ENCODE measurements around the gene INSC. TPM values are rescaled to one million over a fixed set of nuclear protein-coding genes. Genes with fewer than 3 reads are reported as not detected.

Gene INSC
- polyA plus RNA-seq, 1 donor from 2014 or later: 0.12 TPM

GRCh38 chr11:15195454-15196200, 80.9 kb downstream of the INSC start:
- H4K20me1 ChIP-seq (ENCODE audit: insufficient read depth): no peaks in the 10 kb centered on the region
- TF ChIP-seq RAD21 (conservative IDR thresholded peaks at IDR 0.05) (no peak), SMC3 (conservative IDR thresholded peaks at IDR 0.05; ENCODE audit: poor library complexity) (no peak), REST (IDR thresholded peaks at IDR 0.05; ENCODE audit: borderline replicate concordance) (no peak), EP300 (conservative IDR thresholded peaks at IDR 0.05; ENCODE audit: poor library complexity, severe bottlenecking) (no peak), POLR2AphosphoS5 (IDR thresholded peaks at IDR 0.05) (no peak), CTCF (IDR thresholded peaks at IDR 0.05; ENCODE audit: poor library complexity, severe bottlenecking) (no peak), EZH2 (IDR thresholded peaks at IDR 0.05; ENCODE audit: borderline replicate concordance, insufficient read depth, low read length, poor library complexity, severe bottlenecking) (no peak), TAF1 (IDR thresholded peaks at IDR 0.05; ENCODE audit: low read depth) (no peak), MXI1 (conservative IDR thresholded peaks at IDR 0.05; ENCODE audit: poor library complexity, severe bottlenecking) (no peak)
- no peak overlapping the region for H3K27ac ChIP-seq (ENCODE audit: low read length)
- H3K9ac ChIP-seq (ENCODE audit: low read length): no peak overlapping the region
- H3K27me3 ChIP-seq (ENCODE audit: insufficient read depth, low read depth, low read length): no peaks in the 10 kb centered on the region
- no peaks in the 10 kb centered on the region for H3K79me2 ChIP-seq (replicated peaks; ENCODE audit: insufficient read depth, low read length)
- H3K9me2 ChIP-seq (ENCODE audit: insufficient read depth, low read length): no peaks in the 10 kb centered on the region
- H3K9me3 ChIP-seq (ENCODE audit: low read length): no peaks in the 10 kb centered on the region
- H2AFZ ChIP-seq (ENCODE audit: low read depth, low read length): no peak overlapping the region
- no peak overlapping the region for H3K4me3 ChIP-seq (ENCODE audit: low read length)
- no peaks in the 10 kb centered on the region for H3K36me3 ChIP-seq (ENCODE audit: insufficient read depth, low read length)
- no peaks in the 10 kb centered on the region for H3F3A ChIP-seq (ENCODE audit: insufficient read depth, low read length, poor library complexity, severe bottlenecking)
- no peak overlapping the region for H3K4me2 ChIP-seq (ENCODE audit: low read length)

GRCh38 chr11:15196704-15197103, 82.0 kb downstream of the INSC start:
- H2AFZ ChIP-seq (ENCODE audit: low read depth, low read length): no peak overlapping the region
- no peak overlapping the region for H3K4me2 ChIP-seq (ENCODE audit: low read length)
- no peaks in the 10 kb centered on the region for H3K9me3 ChIP-seq (ENCODE audit: low read length)
- H3K79me2 ChIP-seq (replicated peaks; ENCODE audit: insufficient read depth, low read length): no peaks in the 10 kb centered on the region
- H3K27ac ChIP-seq (ENCODE audit: low read length): no peak overlapping the region
- H3K9ac ChIP-seq (ENCODE audit: low read length): no peak overlapping the region
- no peaks in the 10 kb centered on the region for H3K36me3 ChIP-seq (ENCODE audit: insufficient read depth, low read length)
- no peak overlapping the region for H3K4me3 ChIP-seq (ENCODE audit: low read length)
- no peaks in the 10 kb centered on the region for H4K20me1 ChIP-seq (ENCODE audit: insufficient read depth)
- no peaks in the 10 kb centered on the region for H3F3A ChIP-seq (ENCODE audit: insufficient read depth, low read length, poor library complexity, severe bottlenecking)
- no peaks in the 10 kb centered on the region for H3K27me3 ChIP-seq (ENCODE audit: insufficient read depth, low read depth, low read length)
- H3K9me2 ChIP-seq (ENCODE audit: insufficient read depth, low read length): no peaks in the 10 kb centered on the region
- TF ChIP-seq RAD21 (conservative IDR thresholded peaks at IDR 0.05) (no peak), MXI1 (conservative IDR thresholded peaks at IDR 0.05; ENCODE audit: poor library complexity, severe bottlenecking) (no peak), SMC3 (conservative IDR thresholded peaks at IDR 0.05; ENCODE audit: poor library complexity) (no peak), EZH2 (IDR thresholded peaks at IDR 0.05; ENCODE audit: borderline replicate concordance, insufficient read depth, low read length, poor library complexity, severe bottlenecking) (no peak), TAF1 (IDR thresholded peaks at IDR 0.05; ENCODE audit: low read depth) (no peak), POLR2AphosphoS5 (IDR thresholded peaks at IDR 0.05) (no peak), CTCF (IDR thresholded peaks at IDR 0.05; ENCODE audit: poor library complexity, severe bottlenecking) (no peak), EP300 (conservative IDR thresholded peaks at IDR 0.05; ENCODE audit: poor library complexity, severe bottlenecking) (no peak), REST (IDR thresholded peaks at IDR 0.05; ENCODE audit: borderline replicate concordance) (no peak)
